HG03025 (cell line): ENCODE measurements around the gene NAPB.

Experiments used
- ATAC-seq: cut with Tn5 transposase; IDR thresholded peaks from one replicate; pipeline ENCODE4 v1.9.1; 2021; ENCODE audit warnings: mild to moderate bottlenecking, moderate library complexity; ENCODE audit not compliant: unreplicated experiment, low FRiP score

Gene NAPB

DNA sequence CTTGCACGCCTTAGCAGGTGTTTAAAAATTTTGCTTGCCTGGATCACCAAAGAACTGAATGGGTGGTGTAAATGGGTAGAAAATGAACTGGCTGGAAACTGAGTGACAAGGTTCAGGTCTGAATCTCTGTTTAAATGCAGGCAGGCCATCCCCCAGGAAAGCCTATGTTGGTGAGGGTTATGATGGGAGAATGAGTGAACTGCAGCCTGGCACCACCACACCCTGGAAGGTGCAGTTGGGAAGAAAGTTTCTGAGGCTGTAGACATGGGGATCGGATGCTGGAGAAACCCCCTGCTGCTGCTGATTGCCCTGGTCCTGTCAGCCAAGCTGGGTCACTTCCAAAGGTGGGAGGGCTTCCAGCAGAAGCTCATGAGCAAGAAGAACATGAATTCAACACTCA lies 18.7 kb upstream of the NAPB start:
- ATAC-seq: no peak

- ATAC-seq: no peak
These were observed 17.4 kb upstream of the NAPB start for GRCh38 chr20:23438661-23439060.

DNA sequence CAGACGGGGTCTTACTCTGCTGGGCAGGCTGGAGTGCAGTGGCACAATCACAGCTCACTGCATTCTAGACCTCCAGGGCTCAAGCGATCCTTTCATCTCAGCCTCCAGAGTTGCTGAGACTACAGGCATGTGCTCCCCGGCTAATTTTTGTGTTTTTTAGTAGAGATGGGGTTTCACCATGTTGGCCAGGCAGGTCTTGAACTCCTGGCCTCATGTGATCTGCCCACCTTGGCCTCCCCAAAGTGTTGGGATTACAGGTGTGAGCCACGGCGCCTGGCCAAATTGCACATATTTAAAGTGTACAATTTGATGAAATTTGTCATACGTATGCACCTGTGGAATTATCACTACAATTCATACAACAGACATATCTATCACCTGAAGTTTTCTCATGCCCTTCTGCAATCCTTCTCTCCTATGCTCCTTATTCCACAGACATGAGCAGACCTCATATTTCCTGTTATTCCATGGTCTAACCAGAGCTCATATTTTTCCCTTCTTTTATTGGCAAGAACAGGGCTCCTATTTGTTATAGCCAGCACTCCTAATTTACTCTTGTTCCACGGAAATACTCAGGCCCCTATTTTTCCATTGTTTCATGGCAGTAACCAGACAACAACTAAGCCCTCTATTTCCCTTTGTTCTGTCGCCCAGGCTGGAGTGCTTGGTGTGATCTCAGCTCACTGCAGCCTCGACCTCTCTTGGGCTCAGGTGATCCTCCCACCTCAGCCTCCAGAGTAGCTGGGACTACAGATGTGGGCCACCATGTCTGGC lies 16.0 kb upstream of the NAPB start:
- no peak for ATAC-seq

GRCh38 chr20:23436681-23437080 lies 15.4 kb upstream of the NAPB start:
- ATAC-seq: no peak

DNA sequence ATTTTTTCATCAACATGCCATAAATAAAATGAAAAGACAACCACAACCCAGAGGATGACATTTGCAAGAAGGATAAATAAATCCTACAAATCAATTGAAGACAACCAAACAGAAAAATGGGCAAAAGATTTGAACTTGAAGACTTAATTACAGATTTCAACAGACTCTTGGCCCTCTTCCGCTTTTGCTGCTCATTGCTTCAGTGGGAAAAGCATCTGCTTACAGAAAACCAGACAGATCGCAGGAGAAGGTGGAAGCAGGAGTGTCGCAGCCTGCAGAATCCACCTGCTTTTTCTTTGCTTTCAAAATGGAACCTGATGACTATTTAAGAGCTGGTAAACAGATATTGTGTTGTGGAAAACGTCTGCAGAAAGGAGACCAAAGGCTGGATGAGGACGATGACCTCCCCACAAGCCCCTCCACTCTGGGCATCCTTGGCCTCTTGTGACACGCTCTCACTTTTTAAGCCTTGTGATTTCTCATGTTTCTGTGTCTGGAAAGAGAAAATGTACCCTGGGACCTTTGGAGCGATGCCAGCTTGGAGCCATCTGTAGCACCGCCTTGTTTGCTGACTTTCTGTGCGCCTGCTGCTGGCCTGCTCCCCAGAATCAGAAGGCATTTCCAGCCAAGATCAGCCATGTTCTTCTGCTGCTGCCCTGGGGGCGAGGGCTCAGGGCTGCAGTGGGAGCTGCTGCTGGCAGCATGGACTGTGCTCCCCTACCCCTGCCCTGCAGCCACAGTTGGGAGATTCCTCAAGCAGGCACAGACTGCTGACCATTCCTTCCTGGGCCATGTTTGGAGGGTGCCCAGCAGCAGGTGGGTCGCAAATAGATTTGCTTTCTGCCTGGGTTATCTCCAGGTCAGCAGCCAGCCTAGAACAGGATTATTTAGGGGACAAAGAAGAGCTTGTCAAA lies 14.6 kb upstream of the NAPB start:
- no peak for ATAC-seq

- no peak for ATAC-seq
These were observed 13.4 kb upstream of the NAPB start for GRCh38 chr20:23434521-23435313.

GRCh38 chr20:23433628-23434027 lies 12.3 kb upstream of the NAPB start:
- ATAC-seq: no peak

- ATAC-seq: no peak
These were observed 3.8 kb upstream of the NAPB start for GRCh38 chr20:23425129-23425528.

GRCh38 chr20:23419995-23420901 lies 1.0 kb downstream of the NAPB start:
- no peak for ATAC-seq

- no peak for ATAC-seq
These were observed 1.7 kb downstream of the NAPB start for GRCh38 chr20:23419657-23419994.

- no peak for ATAC-seq
These were observed 3.4 kb downstream of the NAPB start for GRCh38 chr20:23417861-23418260.

GRCh38 chr20:23415959-23416583 lies 5.2 kb downstream of the NAPB start:
- ATAC-seq: no peak

GRCh38 chr20:23415555-23415954 lies 5.7 kb downstream of the NAPB start:
- no peak for ATAC-seq

DNA sequence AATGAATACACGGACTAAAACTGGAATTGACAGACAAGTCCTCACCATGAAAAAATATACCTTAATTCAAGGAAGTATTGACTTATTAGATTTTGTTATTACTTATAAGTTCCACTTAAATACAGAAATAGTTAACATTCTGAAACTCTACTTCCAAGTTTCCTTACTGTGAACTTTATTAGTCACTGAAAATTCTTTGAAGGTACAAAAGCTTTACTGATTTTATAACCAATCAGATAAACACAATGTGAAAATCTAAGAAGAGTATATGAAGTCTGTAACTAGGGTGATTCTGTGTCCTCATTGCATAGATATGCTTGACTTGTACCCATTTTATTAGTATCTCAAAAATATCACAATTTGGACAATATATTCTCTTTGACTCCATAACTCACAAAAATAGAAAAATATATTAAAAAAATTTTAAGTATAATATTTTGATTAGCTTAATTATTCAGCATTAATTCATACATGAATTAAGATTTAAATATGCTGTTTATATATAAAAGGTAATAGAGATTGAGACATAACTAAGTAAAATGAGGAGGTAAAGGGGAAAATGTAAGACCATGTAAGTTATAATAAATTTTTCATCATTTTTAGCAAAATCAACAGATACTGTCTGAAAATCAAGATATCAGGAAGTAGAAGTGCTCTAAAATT lies 6.6 kb downstream of the NAPB start:
- no peak for ATAC-seq

- no peak for ATAC-seq
These were observed 7.3 kb downstream of the NAPB start for GRCh38 chr20:23413862-23414422.

DNA sequence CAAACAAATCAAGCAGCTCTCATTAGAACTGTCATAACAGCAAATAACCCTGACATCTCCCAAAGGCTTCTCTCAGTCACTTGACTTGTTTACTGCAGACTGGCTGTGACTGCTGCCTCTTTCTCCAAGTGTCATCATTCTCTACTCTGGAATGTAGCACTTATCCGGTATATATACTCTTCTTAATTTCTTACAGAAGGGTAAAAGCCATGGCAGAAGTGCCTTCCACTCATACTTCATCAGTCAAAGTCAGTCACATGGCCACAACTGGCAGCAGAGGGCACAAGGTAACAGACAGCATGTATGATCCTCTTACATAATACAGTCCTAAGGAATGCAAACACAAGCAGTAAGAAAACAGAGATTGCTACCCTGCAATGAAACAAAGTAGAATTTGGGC lies 9.3 kb downstream of the NAPB start:
- ATAC-seq: no peak

DNA sequence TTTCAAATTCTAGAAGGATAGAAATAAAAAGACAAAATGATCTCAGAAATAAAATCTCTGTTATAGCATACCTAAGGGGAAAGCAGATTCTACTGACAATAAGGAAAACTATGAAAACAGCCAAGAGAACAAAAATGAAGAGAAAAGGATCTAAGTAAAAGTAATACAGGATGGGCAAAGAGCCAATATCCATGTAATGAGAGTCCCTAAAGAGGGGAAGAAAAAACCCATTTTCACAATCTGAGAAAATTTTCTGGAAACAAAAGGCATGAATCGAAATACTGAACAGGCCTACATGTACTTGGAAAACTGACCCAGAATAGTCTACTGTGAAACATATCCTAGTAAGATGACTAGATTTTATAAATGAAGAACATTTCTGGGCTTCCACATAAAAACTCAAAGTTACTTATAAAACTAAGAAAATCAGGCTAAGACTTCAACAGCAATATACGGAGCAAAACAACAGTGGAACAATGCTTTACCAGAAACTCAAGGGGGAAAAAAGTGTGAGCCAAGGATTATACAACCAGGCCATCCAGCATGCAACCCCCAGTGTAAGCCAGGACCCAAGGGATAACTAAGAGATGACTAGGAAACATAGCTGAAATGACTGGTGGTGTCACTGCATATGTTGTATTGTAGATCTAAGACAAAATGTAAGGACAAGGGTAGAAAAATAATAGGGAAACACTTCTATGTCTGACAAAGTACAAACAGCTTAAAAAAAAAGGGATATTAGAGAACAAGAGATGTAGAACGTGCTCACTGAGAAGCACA lies 10.2 kb downstream of the NAPB start:
- ATAC-seq: no peak

- ATAC-seq: no peak
These were observed 11.5 kb downstream of the NAPB start for GRCh38 chr20:23409800-23410199.
